Thoracic aorta (tissue), 2 donors: ENCODE data around the gene ZSWIM7. TPM values are rescaled to one million over a fixed set of nuclear protein-coding genes. Genes with fewer than 3 reads are reported as not detected.
"Not testable (repeated sequence)": the region's sequence is repeated elsewhere in the genome, so short reads cannot be mapped to it uniquely, and the experiment has no call there.

Source experiments
- ATAC-seq: fragments of 150-250 bp; one replicate; pipeline ENCODE4 v1.8.0; 2017; ENCODE audit warnings: low read depth; ENCODE audit not compliant: insufficient number of reproducible peaks, low FRiP score
- DNase-seq: peaks from one replicate; pipeline ENCODE4 v3.0.0-alpha.2; 2020; ENCODE audit warnings: low spot score
- H3K27ac ChIP-seq, 2 donors: fragments of 200-600 bp; sonication (generic); 1 replicate in 1 of 2; 2 replicates in 1 of 2; pipeline ENCODE4 v1.5.1; 2016; ENCODE audit warnings: mild to moderate bottlenecking in 2 of 2, moderate library complexity in 2 of 2
- H3K27me3 ChIP-seq: fragments of 200-600 bp; sonication (generic); replicated peaks from 2 replicates; pipeline ENCODE4 v1.6.0; 2016; ENCODE audit warnings: mild to moderate bottlenecking; ENCODE audit not compliant: insufficient read depth
- H3K36me3 ChIP-seq: fragments of 200-600 bp; sonication (generic); one replicate; pipeline ENCODE4 v1.5.1; 2016
- H3K4me1 ChIP-seq, 2 donors: fragments of 200-600 bp; sonication (generic); 1 replicate in 1 of 2; 2 replicates in 1 of 2; pipeline versions ENCODE4 v1.5.1 to v1.6.0; 2016; ENCODE audit warnings: low read depth in 2 of 2, mild to moderate bottlenecking in 1 of 2; ENCODE audit not compliant: control insufficient read depth in 1 of 2
- H3K4me3 ChIP-seq: fragments of 200-600 bp; sonication (generic); 2 replicates; pipeline ENCODE4 v1.5.1; 2016; ENCODE audit warnings: mild to moderate bottlenecking
- H3K9me3 ChIP-seq: fragments of 200-600 bp; sonication (generic); 2 replicates; pipeline ENCODE4 v1.5.1; 2016
- CTCF ChIP-seq: fragments of 200-600 bp; sonication (generic); IDR thresholded peaks from one replicate; pipeline ENCODE4 v1.5.1; 2019; ENCODE audit warnings: antibody characterized with exemption
- total RNA-seq, 2 donors: library from RNA; depleted of rRNA; stranded (reverse); fragments of >200 nt; gene quantifications; one replicate each; pipeline versions ENCODE4 v1.1.0 to v1.2.3, GENCODE V29; 2016

The ZSWIM7 gene
- total RNA-seq, 2 donors from 2014 or later, result 6.5 to 13.5 TPM

DNA sequence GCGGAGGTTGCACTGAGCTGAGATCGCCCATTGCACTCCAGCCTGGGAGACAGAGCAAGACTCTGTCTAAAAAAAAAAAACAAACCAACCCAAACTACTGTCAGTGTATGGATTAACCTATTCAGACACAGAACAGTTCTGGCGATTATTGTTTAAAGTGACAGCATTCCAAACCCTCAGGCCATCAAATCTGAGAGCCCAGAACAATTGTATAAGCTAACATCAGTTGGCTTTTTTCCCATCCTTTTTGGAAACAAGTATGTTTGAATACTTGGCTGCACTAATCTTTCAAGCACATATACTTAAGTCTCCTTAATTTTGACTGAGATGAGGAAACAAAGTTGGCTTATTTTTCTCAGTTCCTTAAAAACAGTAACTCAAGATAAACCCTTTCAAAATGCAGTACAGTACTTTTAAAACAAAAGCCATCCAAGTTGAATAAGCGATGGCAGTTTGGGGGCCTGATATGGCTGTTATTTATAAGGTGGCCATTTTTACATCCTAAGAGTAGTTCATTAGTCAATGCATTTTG is 1.4 kb downstream of the ZSWIM7 start:
- ATAC-seq (no peak), DNase-seq (no peak)
- Histone ChIP-seq H3K27me3 (no peaks in the 10 kb centered on the region), H3K4me1 (peaks cover 11 to 19% of the 10 kb centered on the region in 2 donors), H3K9me3 (no peaks in the 10 kb centered on the region), H3K36me3 (peaks cover 3% of the 10 kb centered on the region), H3K4me3 (no peak overlapping the region), H3K27ac (no peak overlapping the region)
- no peak for TF ChIP-seq CTCF

- H3K4me3 ChIP-seq, result no peak overlapping the region
- no peak for ATAC-seq
- DNase-seq, result no peak
- no peaks in the 10 kb centered on the region for H3K27me3 ChIP-seq
- H3K36me3 ChIP-seq, result peaks cover 9% of the 10 kb centered on the region
- H3K4me1 ChIP-seq, result peaks cover 8 to 17% of the 10 kb centered on the region in 2 donors
- H3K27ac ChIP-seq, result no peak overlapping the region
- no peaks in the 10 kb centered on the region for H3K9me3 ChIP-seq
- TF ChIP-seq CTCF, result no peak
Measured at GRCh38 chr17:15996322-15996721, 3.2 kb downstream of the ZSWIM7 start.

DNA sequence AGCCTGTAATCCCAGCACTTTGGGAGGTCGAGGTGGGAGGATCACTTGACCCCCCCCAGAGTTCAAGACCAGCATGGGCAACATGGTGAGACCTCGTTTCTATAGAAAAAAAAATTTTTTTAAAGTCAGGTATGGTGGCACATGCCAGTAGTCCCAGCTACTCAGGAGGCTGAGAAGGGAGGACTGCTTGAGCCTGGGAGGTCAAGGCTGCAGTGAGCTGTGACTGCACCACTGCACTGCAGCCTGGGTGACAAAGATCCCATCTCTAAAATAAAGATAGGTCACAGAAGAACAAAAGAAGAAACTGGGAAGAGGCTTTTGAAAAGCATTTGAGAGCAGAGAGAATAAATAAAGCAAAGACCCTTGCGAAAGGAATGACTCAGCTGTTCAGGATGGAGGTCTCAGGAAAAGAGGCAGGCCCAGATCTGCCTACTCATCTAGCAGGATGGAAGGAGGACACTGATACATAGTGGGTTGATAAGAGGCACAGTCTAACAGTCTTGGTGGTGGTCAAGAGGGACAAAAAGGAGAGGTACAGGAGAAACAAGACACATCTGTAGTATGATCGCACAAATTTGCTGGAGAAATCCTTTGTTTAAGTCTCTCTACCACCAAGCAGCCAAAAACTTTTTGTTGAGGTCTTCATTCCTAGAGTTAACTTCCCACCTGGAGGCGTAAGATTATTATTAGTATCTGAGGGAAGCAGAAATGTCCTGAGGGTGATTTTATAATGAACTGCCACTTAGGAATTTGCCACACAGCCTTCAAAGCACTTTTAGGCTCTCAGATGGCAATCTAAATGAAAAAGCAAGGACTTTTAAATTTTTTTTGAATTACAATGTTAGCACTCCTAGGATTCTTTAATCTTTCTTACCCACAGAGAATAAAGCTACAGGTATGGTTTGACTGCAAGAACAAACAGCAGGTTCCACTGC is 17.6 kb downstream of the ZSWIM7 start:
- H3K27ac ChIP-seq, result no peak overlapping the region
- no peaks in the 10 kb centered on the region for H3K9me3 ChIP-seq
- H3K36me3 ChIP-seq, result peaks cover 35% of the 10 kb centered on the region
- H3K4me3 ChIP-seq, result no peak overlapping the region
- ATAC-seq (no peak), DNase-seq (no peak)
- H3K4me1 ChIP-seq, result no peaks in the 10 kb centered on the region
- no peak for TF ChIP-seq CTCF
- no peaks in the 10 kb centered on the region for H3K27me3 ChIP-seq

DNA sequence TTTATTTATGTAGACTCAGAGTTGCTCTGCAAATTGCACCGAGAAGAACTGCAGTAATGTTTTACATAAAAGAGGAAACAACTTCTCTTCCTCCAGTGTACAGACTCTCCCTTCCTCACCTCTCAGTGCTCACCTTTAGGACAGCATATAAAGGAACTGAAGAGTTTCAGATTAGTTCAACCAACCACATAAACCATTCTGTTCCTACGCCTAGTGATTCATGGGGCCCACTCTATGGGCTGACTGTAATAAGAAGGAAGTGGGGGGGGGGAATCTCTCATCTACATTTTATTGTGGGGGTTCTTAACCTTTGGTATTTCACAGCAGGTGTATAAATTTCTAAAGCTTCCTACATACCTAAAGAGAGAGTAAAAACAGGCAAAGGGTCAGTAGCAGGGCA is 18.3 kb downstream of the ZSWIM7 start:
- Histone ChIP-seq H3K9me3 (no peaks in the 10 kb centered on the region), H3K27ac (no peak overlapping the region), H3K27me3 (no peaks in the 10 kb centered on the region), H3K36me3 (peaks cover 30% of the 10 kb centered on the region), H3K4me3 (no peak overlapping the region), H3K4me1 (no peaks in the 10 kb centered on the region)
- ATAC-seq, result no peak
- TF ChIP-seq CTCF, result no peak
- no peak for DNase-seq

DNA sequence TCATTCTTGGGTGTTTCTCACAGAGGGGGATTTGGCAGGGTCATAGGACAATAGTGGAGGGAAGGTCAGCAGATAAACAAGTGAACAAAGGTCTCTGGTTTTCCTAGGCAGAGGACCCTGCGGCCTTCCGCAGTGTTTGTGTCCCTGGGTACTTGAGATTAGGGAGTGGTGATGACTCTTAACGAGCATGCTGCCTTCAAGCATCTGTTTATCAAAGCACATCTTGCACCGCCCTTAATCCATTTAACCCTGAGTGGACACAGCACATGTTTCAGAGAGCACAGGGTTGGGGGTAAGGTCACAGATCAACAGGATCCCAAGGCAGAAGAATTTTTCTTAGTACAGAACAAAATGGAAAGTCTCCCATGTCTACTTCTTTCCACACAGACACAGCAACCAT is 20.5 kb downstream of the ZSWIM7 start:
- H3K36me3 ChIP-seq, result peaks cover 18% of the 10 kb centered on the region
- DNase-seq, ATAC-seq, H3K27me3 ChIP-seq, H3K27ac ChIP-seq, H3K4me1 ChIP-seq, H3K4me3 ChIP-seq, H3K9me3 ChIP-seq: not testable (repeated sequence)
